Tibial nerve (tissue), 4 donors: ENCODE data around the gene ADGRG7.

Source experiments
- EP300 ChIP-seq, 2 donors: sonication (generic); formaldehyde crosslinking; IDR thresholded peaks; one replicate each; pipeline ENCODE4 v1.6.1; 2017; ENCODE audit warnings: antibody characterized with exemption in 2 of 2, mild to moderate bottlenecking in 1 of 2
- POLR2A ChIP-seq, 2 donors: fragments of 450-650 bp; IDR thresholded peaks; one replicate each; pipeline ENCODE4 v1.6.1; 2017; ENCODE audit warnings: antibody characterized with exemption in 2 of 2, mild to moderate bottlenecking in 2 of 2, moderate library complexity in 2 of 2
- TF ChIP-seq, protein P1 (sequence below), 5 experiments: fragments of 200-600 bp in 3 of 5; fragments of 450-650 bp in 2 of 5; sonication (generic) in 3 of 5; IDR thresholded peaks; one replicate each; pipeline ENCODE4 v1.5.1; 2016 to 2019; ENCODE audit warnings: antibody characterized with exemption in 5 of 5, mild to moderate bottlenecking in 3 of 5, moderate library complexity in 2 of 5

DNA sequence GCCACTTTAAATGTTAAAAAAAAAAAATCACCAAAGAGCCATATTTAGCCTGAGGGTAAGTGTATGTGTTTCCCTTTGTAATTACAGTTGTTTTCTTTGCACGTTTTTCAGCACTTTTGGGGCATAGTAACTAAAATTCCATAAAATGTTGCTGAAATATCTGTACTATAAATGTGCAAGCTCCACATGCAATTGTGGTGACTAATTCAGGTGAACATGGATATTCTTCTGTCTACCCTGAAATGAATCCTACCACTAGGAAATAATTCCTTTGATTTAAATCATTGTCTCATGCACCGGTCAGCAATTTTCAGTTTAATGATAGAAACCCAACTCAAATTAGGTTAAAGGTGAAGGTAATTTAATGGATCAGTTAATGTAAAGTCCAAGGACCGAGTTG is 86.8 kb downstream of the ADGRG7 start:
- TF ChIP-seq, protein P1, sequence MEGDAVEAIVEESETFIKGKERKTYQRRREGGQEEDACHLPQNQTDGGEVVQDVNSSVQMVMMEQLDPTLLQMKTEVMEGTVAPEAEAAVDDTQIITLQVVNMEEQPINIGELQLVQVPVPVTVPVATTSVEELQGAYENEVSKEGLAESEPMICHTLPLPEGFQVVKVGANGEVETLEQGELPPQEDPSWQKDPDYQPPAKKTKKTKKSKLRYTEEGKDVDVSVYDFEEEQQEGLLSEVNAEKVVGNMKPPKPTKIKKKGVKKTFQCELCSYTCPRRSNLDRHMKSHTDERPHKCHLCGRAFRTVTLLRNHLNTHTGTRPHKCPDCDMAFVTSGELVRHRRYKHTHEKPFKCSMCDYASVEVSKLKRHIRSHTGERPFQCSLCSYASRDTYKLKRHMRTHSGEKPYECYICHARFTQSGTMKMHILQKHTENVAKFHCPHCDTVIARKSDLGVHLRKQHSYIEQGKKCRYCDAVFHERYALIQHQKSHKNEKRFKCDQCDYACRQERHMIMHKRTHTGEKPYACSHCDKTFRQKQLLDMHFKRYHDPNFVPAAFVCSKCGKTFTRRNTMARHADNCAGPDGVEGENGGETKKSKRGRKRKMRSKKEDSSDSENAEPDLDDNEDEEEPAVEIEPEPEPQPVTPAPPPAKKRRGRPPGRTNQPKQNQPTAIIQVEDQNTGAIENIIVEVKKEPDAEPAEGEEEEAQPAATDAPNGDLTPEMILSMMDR (IDR thresholded peaks at IDR 0.05): no peak
- TF ChIP-seq POLR2A (IDR thresholded peaks at IDR 0.05) (no peak), EP300 (IDR thresholded peaks at IDR 0.05) (no peak)
